Osteoblast (primary cell): ENCODE data around the gene BRF1. TPM values are rescaled to one million over a fixed set of nuclear protein-coding genes. Genes with fewer than 3 reads are reported as not detected.

ENCODE experiments used
- DNase-seq: peaks from one replicate; pipeline ENCODE4 v3.0.0; 2011; ENCODE audit warnings: low spot score, mixed read lengths; ENCODE audit not compliant: insufficient read length; ENCODE audit errors: missing footprints
- H2AFZ ChIP-seq: 2 replicates; pipeline ENCODE4 v1.6.0; 2011; ENCODE audit warnings: mild to moderate bottlenecking, low read length
- H3K27ac ChIP-seq: 2 replicates; pipeline ENCODE4 v1.5.1; 2011; ENCODE audit warnings: mild to moderate bottlenecking, low read depth, low read length, moderate library complexity
- H3K27me3 ChIP-seq: 2 replicates; pipeline ENCODE4 v1.6.0; 2012; ENCODE audit warnings: mild to moderate bottlenecking, control low read depth, inconsistent platforms, low read length, moderate library complexity; ENCODE audit not compliant: insufficient read depth
- H3K36me3 ChIP-seq: 2 replicates; pipeline ENCODE4 v1.5.1; 2011; ENCODE audit warnings: mild to moderate bottlenecking, low read length, control low read depth, moderate library complexity; ENCODE audit not compliant: insufficient read depth
- H3K4me1 ChIP-seq: 2 replicates; pipeline ENCODE4 v1.5.1; 2011; ENCODE audit warnings: mild to moderate bottlenecking, low read length, control low read depth, moderate library complexity; ENCODE audit not compliant: insufficient read depth
- H3K4me2 ChIP-seq: 2 replicates; pipeline ENCODE4 v1.6.0; 2011; ENCODE audit warnings: mild to moderate bottlenecking, low read length; ENCODE audit not compliant: insufficient read depth
- H3K4me3 ChIP-seq: fragments of 200-600 bp; sonication (generic); 3 replicates; pipeline ENCODE4 v1.5.1; 2012; ENCODE audit warnings: mild to moderate bottlenecking, low read length, inconsistent platforms; ENCODE audit not compliant: insufficient read depth
- H3K79me2 ChIP-seq: 2 replicates; pipeline ENCODE4 v1.6.0; 2012; ENCODE audit warnings: mild to moderate bottlenecking, low read length, control low read depth, inconsistent platforms; ENCODE audit not compliant: insufficient read depth
- H3K9me3 ChIP-seq: 2 replicates; pipeline ENCODE4 v1.5.1; 2011; ENCODE audit warnings: low read depth, low read length, control low read depth
- H4K20me1 ChIP-seq: 2 replicates; pipeline ENCODE4 v1.6.0; 2012; ENCODE audit warnings: mild to moderate bottlenecking, low read length, control low read depth; ENCODE audit not compliant: insufficient read depth
- CTCF ChIP-seq: IDR thresholded peaks from 2 replicates; pipeline ENCODE4 v1.5.1; 2011; ENCODE audit warnings: mild to moderate bottlenecking, low read depth, low read length, moderate library complexity; ENCODE audit errors: extremely low read depth
- total RNA-seq: library from RNA; depleted of rRNA; stranded (reverse); fragments of >200 nt; gene quantifications from 2 replicates; pipeline ENCODE4 v1.2.3, GENCODE V29; 2012

The BRF1 gene
- total RNA-seq, 1 donor: 34.4 TPM

- no peak overlapping the region for H3K4me2 ChIP-seq
- no peaks in the 10 kb centered on the region for H3K36me3 ChIP-seq
- no peak overlapping the region for H2AFZ ChIP-seq
- H4K20me1 ChIP-seq: no peaks in the 10 kb centered on the region
- no peaks in the 10 kb centered on the region for H3K9me3 ChIP-seq
- TF ChIP-seq CTCF: no peak
- no peak overlapping the region for H3K4me3 ChIP-seq
- peaks cover 7% of the 10 kb centered on the region for H3K4me1 ChIP-seq
- H3K79me2 ChIP-seq: no peaks in the 10 kb centered on the region
- no peak overlapping the region for H3K27ac ChIP-seq
- H3K27me3 ChIP-seq: no peaks in the 10 kb centered on the region
- no peak for DNase-seq
Observed at GRCh38 chr14:105209091-105209490, 91.7 kb downstream of the BRF1 start.

GRCh38 chr14:105208738-105209075 lies 92.1 kb downstream of the BRF1 start:
- Histone ChIP-seq H3K9me3 (no peaks in the 10 kb centered on the region), H3K27me3 (peaks cover 4% of the 10 kb centered on the region), H3K27ac (no peak overlapping the region), H3K36me3 (no peaks in the 10 kb centered on the region), H2AFZ (no peak overlapping the region), H3K4me1 (peaks cover 7% of the 10 kb centered on the region), H3K4me2 (no peak overlapping the region), H4K20me1 (no peaks in the 10 kb centered on the region), H3K4me3 (no peak overlapping the region), H3K79me2 (no peaks in the 10 kb centered on the region)
- no peak for TF ChIP-seq CTCF
- no peak for DNase-seq

- no peak for TF ChIP-seq CTCF
- Histone ChIP-seq H2AFZ (no peak overlapping the region), H3K9me3 (no peaks in the 10 kb centered on the region), H4K20me1 (no peaks in the 10 kb centered on the region), H3K36me3 (no peaks in the 10 kb centered on the region), H3K79me2 (no peaks in the 10 kb centered on the region), H3K27ac (no peak overlapping the region), H3K4me2 (no peak overlapping the region), H3K4me1 (peaks cover 7% of the 10 kb centered on the region), H3K27me3 (peaks cover 4% of the 10 kb centered on the region), H3K4me3 (no peak overlapping the region)
- DNase-seq: no peak
Observed at GRCh38 chr14:105207996-105208737, 92.6 kb downstream of the BRF1 start.

DNA sequence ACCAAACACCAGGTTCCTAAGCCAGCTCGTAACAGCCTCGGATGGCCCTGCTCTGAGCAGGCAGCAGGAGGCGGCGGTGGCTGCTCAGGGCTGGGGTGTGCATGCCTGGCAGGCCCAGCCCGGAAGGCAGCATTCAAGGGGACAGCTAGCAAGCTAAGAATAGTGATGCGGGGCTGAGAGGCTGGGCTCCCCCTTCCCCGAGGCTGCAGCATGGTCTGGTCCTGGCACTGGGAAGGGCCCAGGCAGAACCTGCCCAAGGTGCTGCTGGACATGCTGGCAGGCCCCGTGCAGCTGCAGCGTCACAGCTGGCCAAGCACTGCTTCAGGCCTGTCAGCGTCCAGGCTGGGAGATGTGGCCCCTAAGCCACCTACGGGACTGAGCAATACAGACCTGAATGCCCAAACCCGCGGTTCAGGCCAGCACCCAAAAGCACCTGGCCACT lies 93.3 kb downstream of the BRF1 start:
- Histone ChIP-seq H3K4me3 (no peak overlapping the region), H2AFZ (no peak overlapping the region), H3K4me1 (peaks cover 7% of the 10 kb centered on the region), H4K20me1 (no peaks in the 10 kb centered on the region), H3K4me2 (no peak overlapping the region), H3K27ac (no peak overlapping the region), H3K36me3 (no peaks in the 10 kb centered on the region), H3K9me3 (no peaks in the 10 kb centered on the region), H3K79me2 (no peaks in the 10 kb centered on the region), H3K27me3 (peaks cover 4% of the 10 kb centered on the region)
- DNase-seq: no peak
- no peak for TF ChIP-seq CTCF
